Panc1 (cell line): ENCODE measurements around the gene IVD.

Experiments
- POLR2AphosphoS5 ChIP-seq: IDR thresholded peaks from 2 replicates; pipeline ENCODE4 v1.6.1; 2012; ENCODE audit warnings: mild to moderate bottlenecking, low read depth, low read length, moderate library complexity
- SIN3A ChIP-seq: IDR thresholded peaks from 2 replicates; pipeline ENCODE4 v1.6.1; 2012; ENCODE audit warnings: low read depth, mild to moderate bottlenecking, low read length, moderate library complexity, borderline replicate concordance; ENCODE audit not compliant: insufficient read depth
- TF ChIP-seq, protein P1 (sequence below): fragments of 450-650 bp; IDR thresholded peaks from 2 replicates; pipeline ENCODE4 v1.5.1; 2017; ENCODE audit warnings: mild to moderate bottlenecking

DNA sequence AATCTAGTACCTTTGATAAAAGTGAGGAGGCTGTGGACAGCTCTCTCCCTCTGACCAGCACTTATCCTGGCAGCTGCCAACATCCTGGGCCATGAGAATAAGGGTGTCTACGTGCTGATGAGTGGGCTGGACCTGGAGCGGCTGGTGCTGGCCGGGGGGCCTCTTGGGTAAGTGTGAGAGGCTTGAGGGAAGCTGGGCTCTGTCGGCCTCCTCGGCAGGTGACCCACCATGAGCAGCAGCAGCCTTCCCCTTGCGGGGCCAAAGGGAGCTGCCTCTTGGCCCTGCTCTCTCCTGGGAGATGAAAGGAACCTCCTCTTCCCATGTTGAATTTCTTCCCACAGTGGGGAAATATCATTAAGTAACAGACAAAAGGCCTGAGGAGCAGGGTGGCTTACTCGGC lies 9.2 kb downstream of the IVD start:
- TF ChIP-seq, protein P1, sequence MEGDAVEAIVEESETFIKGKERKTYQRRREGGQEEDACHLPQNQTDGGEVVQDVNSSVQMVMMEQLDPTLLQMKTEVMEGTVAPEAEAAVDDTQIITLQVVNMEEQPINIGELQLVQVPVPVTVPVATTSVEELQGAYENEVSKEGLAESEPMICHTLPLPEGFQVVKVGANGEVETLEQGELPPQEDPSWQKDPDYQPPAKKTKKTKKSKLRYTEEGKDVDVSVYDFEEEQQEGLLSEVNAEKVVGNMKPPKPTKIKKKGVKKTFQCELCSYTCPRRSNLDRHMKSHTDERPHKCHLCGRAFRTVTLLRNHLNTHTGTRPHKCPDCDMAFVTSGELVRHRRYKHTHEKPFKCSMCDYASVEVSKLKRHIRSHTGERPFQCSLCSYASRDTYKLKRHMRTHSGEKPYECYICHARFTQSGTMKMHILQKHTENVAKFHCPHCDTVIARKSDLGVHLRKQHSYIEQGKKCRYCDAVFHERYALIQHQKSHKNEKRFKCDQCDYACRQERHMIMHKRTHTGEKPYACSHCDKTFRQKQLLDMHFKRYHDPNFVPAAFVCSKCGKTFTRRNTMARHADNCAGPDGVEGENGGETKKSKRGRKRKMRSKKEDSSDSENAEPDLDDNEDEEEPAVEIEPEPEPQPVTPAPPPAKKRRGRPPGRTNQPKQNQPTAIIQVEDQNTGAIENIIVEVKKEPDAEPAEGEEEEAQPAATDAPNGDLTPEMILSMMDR = no peak
- TF ChIP-seq POLR2AphosphoS5 (no peak), SIN3A (no peak)
